Osteoblast (primary cell): Measurements from ENCODE around the gene TRAK1. TPM values are rescaled to one million over a fixed set of nuclear protein-coding genes. Genes with fewer than 3 reads are reported as not detected.

ENCODE experiments used
- DNase-seq: peaks from one replicate; pipeline ENCODE4 v3.0.0; 2011; ENCODE audit warnings: low spot score, mixed read lengths; ENCODE audit not compliant: insufficient read length; ENCODE audit errors: missing footprints
- H2AFZ ChIP-seq: 2 replicates; pipeline ENCODE4 v1.6.0; 2011; ENCODE audit warnings: mild to moderate bottlenecking, low read length
- H3K27ac ChIP-seq: 2 replicates; pipeline ENCODE4 v1.5.1; 2011; ENCODE audit warnings: mild to moderate bottlenecking, low read depth, low read length, moderate library complexity
- H3K27me3 ChIP-seq: 2 replicates; pipeline ENCODE4 v1.6.0; 2012; ENCODE audit warnings: mild to moderate bottlenecking, control low read depth, inconsistent platforms, low read length, moderate library complexity; ENCODE audit not compliant: insufficient read depth
- H3K36me3 ChIP-seq: 2 replicates; pipeline ENCODE4 v1.5.1; 2011; ENCODE audit warnings: mild to moderate bottlenecking, low read length, control low read depth, moderate library complexity; ENCODE audit not compliant: insufficient read depth
- H3K4me1 ChIP-seq: 2 replicates; pipeline ENCODE4 v1.5.1; 2011; ENCODE audit warnings: mild to moderate bottlenecking, low read length, control low read depth, moderate library complexity; ENCODE audit not compliant: insufficient read depth
- H3K4me2 ChIP-seq: 2 replicates; pipeline ENCODE4 v1.6.0; 2011; ENCODE audit warnings: mild to moderate bottlenecking, low read length; ENCODE audit not compliant: insufficient read depth
- H3K4me3 ChIP-seq: fragments of 200-600 bp; sonication (generic); 3 replicates; pipeline ENCODE4 v1.5.1; 2012; ENCODE audit warnings: mild to moderate bottlenecking, low read length, inconsistent platforms; ENCODE audit not compliant: insufficient read depth
- H3K79me2 ChIP-seq: 2 replicates; pipeline ENCODE4 v1.6.0; 2012; ENCODE audit warnings: mild to moderate bottlenecking, low read length, control low read depth, inconsistent platforms; ENCODE audit not compliant: insufficient read depth
- H3K9me3 ChIP-seq: 2 replicates; pipeline ENCODE4 v1.5.1; 2011; ENCODE audit warnings: low read depth, low read length, control low read depth
- H4K20me1 ChIP-seq: 2 replicates; pipeline ENCODE4 v1.6.0; 2012; ENCODE audit warnings: mild to moderate bottlenecking, low read length, control low read depth; ENCODE audit not compliant: insufficient read depth
- CTCF ChIP-seq: IDR thresholded peaks from 2 replicates; pipeline ENCODE4 v1.5.1; 2011; ENCODE audit warnings: mild to moderate bottlenecking, low read depth, low read length, moderate library complexity; ENCODE audit errors: extremely low read depth
- total RNA-seq: library from RNA; depleted of rRNA; stranded (reverse); fragments of >200 nt; gene quantifications from 2 replicates; pipeline ENCODE4 v1.2.3, GENCODE V29; 2012

TRAK1 gene
- total RNA-seq, 1 donor, result 60.4 TPM

- Histone ChIP-seq H4K20me1 (peaks cover 5% of the 10 kb centered on the region), H3K36me3 (peaks cover 16% of the 10 kb centered on the region), H3K79me2 (no peaks in the 10 kb centered on the region), H3K27me3 (no peaks in the 10 kb centered on the region), H3K4me3 (no peak overlapping the region), H3K4me1 (no peaks in the 10 kb centered on the region), H3K9me3 (no peaks in the 10 kb centered on the region), H3K27ac (no peak overlapping the region), H2AFZ (no peak overlapping the region), H3K4me2 (no peak overlapping the region)
- DNase-seq, result no peak
- no peak for TF ChIP-seq CTCF
These were observed 123.6 kb downstream of the TRAK1 start for GRCh38 chr3:42214565-42215283.

- Histone ChIP-seq H3K27me3 (no peaks in the 10 kb centered on the region), H4K20me1 (peaks cover 5% of the 10 kb centered on the region), H2AFZ (no peak overlapping the region), H3K4me1 (no peaks in the 10 kb centered on the region), H3K9me3 (no peaks in the 10 kb centered on the region), H3K36me3 (peaks cover 5% of the 10 kb centered on the region), H3K4me3 (no peak overlapping the region), H3K4me2 (no peak overlapping the region), H3K79me2 (no peaks in the 10 kb centered on the region), H3K27ac (no peak overlapping the region)
- no peak for TF ChIP-seq CTCF
- no peak for DNase-seq
These were observed 125.1 kb downstream of the TRAK1 start for GRCh38 chr3:42216302-42216701.

GRCh38 chr3:42216931-42217333 is 125.8 kb downstream of the TRAK1 start:
- peaks cover 5% of the 10 kb centered on the region for H4K20me1 ChIP-seq
- H3K27me3 ChIP-seq, result no peaks in the 10 kb centered on the region
- no peak overlapping the region for H3K4me2 ChIP-seq
- H3K4me1 ChIP-seq, result no peaks in the 10 kb centered on the region
- H2AFZ ChIP-seq, result no peak overlapping the region
- no peak overlapping the region for H3K4me3 ChIP-seq
- no peaks in the 10 kb centered on the region for H3K9me3 ChIP-seq
- peak; percentile 90 for DNase-seq
- H3K36me3 ChIP-seq, result peaks cover 6% of the 10 kb centered on the region
- no peak overlapping the region for H3K27ac ChIP-seq
- no peaks in the 10 kb centered on the region for H3K79me2 ChIP-seq
- no peak for TF ChIP-seq CTCF

- Histone ChIP-seq H3K36me3 (peaks cover 31% of the 10 kb centered on the region), H3K79me2 (no peaks in the 10 kb centered on the region), H3K27ac (no peak overlapping the region), H3K27me3 (no peaks in the 10 kb centered on the region), H3K4me2 (no peak overlapping the region), H3K4me1 (no peaks in the 10 kb centered on the region), H3K4me3 (no peak overlapping the region), H2AFZ (no peak overlapping the region), H4K20me1 (peaks cover 2% of the 10 kb centered on the region), H3K9me3 (no peaks in the 10 kb centered on the region)
- no peak for TF ChIP-seq CTCF
- no peak for DNase-seq
These were observed 129.4 kb downstream of the TRAK1 start for GRCh38 chr3:42220436-42221121.
